SU-DHL-6 (cell line): ENCODE measurements around the gene LDLRAD2.

Experiments used
- EZH2phosphoT487 ChIP-seq: fragments of 200-600 bp; sonication (generic), shearing (Covaris generic); conservative IDR thresholded peaks from 2 replicates; pipeline ENCODE4 v1.6.1; 2018; ENCODE audit warnings: mild to moderate bottlenecking, antibody characterized with exemption, low read length, moderate library complexity, mixed read lengths
- TF ChIP-seq, protein P1 (sequence below): fragments of 200-600 bp; sonication (generic); IDR thresholded peaks from one replicate; pipeline ENCODE4 v1.5.1; 2017; ENCODE audit warnings: antibody characterized with exemption, mild to moderate bottlenecking, low read length, moderate library complexity; ENCODE audit not compliant: insufficient read depth, poor library complexity, severe bottlenecking

DNA sequence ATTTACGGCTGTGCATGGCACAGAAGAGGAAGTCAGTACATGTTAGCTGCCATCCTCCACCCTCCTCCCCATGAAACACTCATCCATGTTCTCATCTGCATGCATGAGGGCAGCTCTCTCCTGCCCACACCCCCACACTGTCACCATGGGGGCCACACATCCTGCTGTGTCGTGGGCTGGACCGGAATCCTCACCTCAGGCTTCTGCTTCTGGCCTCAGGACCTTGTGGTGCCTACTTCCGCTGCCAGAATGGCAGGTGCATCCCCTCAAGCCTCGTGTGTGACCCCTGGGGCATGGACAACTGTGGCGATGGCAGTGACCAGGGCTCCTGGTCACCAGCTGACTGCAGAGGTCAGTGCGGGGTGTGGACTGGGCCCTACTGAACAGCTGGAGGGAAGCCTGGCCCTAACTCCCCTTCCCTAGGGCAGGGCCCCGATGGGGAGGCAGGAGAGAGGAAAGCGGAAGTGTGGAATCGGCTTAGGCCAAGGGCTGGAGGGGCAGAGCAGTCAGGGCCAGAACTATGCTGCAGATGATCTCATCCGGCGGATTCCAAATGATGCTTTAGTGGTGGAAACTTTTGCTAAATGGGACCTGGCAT is 3.8 kb downstream of the LDLRAD2 start:
- TF ChIP-seq, protein P1, sequence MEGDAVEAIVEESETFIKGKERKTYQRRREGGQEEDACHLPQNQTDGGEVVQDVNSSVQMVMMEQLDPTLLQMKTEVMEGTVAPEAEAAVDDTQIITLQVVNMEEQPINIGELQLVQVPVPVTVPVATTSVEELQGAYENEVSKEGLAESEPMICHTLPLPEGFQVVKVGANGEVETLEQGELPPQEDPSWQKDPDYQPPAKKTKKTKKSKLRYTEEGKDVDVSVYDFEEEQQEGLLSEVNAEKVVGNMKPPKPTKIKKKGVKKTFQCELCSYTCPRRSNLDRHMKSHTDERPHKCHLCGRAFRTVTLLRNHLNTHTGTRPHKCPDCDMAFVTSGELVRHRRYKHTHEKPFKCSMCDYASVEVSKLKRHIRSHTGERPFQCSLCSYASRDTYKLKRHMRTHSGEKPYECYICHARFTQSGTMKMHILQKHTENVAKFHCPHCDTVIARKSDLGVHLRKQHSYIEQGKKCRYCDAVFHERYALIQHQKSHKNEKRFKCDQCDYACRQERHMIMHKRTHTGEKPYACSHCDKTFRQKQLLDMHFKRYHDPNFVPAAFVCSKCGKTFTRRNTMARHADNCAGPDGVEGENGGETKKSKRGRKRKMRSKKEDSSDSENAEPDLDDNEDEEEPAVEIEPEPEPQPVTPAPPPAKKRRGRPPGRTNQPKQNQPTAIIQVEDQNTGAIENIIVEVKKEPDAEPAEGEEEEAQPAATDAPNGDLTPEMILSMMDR = no peak
- no peak for TF ChIP-seq EZH2phosphoT487
